HT1080 (cell line): ENCODE data around the gene KLF11. TPM values are rescaled to one million over a fixed set of nuclear protein-coding genes. Genes with fewer than 3 reads are reported as not detected.
A peak's percentile ranks its signal among the peaks of the same experiment; 100 is the strongest.
"Not testable (repeated sequence)": the region's sequence is repeated elsewhere in the genome, so short reads cannot be mapped to it uniquely, and the experiment has no call there.

Experiments used
- DNase-seq: peaks from one replicate; pipeline ENCODE4 v3.0.0-alpha.2; 2015; ENCODE audit warnings: low read depth
- total RNA-seq: library from RNA; depleted of rRNA; stranded (reverse); fragments of >200 nt; shearing (Covaris generic); gene quantifications from 2 replicates; pipeline ENCODE4 v1.2.3, GENCODE V29; 2014

Gene KLF11
- total RNA-seq, 1 experiment from 2014 or later = 3.7 TPM

DNA sequence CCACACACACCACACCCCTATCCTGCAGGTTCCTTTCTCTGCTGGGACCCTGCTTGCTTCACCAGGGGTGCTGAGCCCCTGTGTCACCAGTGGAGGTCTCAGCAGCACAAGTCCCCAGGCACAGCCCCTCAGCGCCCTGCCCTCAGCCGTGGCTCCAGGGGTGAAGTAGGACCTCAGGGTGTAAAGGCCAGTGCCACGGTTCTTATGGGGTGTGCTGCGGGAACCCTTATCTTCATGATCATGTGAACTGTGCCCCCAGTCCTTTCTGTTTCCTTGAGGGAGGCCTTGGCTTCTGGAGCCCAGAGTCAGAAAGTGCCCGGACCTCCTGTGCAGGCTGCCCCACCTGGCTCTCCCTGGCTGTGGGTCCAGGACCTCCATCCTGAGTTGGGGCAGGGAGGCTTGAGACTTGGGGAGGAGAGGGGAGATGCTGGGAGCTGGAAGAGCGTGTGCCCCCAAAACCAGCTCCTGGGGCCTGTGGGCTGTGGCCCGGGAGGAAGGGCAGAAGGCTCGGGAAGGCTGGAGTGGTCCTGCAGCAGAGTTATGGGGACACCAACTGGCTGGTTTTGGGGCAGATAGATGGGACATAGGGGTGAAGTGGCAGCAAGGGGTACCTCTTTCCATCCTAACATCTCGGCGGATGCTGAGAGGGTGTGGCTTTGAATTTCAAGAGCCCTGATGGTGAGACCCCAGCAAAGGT, 20.2 kb upstream of the KLF11 start:
- DNase-seq = no peak

GRCh38 chr2:10026940-10027569, 16.3 kb upstream of the KLF11 start:
- no peak for DNase-seq

DNA sequence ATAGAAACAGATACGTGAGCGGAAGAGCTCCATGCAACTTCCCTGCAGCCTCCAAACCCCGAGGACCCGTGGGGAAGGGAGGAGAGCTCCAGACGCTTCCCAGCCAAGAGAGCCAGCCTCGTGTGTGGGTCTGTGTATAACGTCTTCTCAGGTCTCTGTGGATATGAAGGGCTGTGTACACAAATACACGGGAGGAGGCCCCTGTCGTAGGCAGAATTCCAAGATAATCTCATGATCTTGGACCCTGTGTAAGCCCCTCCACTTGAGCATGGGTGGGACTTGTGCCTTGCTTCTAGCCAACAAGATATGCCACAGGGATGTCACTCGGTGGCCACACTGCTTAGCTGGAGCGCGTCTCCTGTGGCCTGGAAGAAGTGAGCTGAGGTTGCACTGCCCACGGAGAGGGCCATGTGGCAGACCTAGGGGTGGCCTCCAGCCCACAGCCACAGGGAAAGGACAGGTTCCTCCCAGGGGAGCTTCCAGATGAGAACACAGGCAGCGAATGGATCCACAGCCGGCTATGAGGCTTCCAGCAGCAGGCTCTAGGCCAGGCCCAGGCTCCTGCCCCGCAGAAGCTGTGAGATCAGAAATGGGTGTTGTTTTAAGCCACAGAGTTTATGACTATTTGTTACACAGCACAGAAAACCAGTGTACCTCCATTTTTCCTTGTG, 15.6 kb upstream of the KLF11 start:
- no peak for DNase-seq

DNA sequence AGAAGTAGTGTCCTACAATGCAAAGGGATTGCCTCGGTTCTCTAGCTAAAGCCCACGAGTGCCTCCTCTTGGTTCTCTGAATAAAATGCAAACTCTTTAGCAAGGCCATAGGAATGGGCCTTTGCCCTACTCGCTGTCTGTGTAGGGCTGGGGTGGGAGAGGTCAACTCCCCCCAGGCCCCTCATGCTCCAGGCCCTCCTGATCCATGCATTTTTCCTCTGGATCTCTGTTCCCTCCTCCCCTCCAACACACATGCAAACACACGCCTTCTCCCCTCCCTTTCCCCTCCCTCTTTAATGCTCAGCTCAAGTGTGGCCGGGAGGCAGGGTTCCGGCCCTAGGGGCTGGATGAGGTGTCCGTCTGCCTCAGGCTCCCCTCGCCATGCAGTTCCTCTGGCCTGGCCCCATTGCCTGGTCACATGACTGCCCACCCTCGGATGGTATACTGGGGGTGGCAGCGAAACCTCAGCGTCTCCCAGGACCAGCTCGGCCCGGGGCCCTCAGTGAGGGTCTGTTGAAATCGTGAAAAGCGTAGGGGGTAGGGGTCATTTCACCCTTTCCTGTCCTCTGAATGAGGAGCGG, 14.9 kb upstream of the KLF11 start:
- DNase-seq = no peak

- DNase-seq = peak; percentile 27
These were observed 14.1 kb upstream of the KLF11 start for GRCh38 chr2:10028988-10029874.

GRCh38 chr2:10029875-10030223, 13.5 kb upstream of the KLF11 start:
- DNase-seq = no peak

DNA sequence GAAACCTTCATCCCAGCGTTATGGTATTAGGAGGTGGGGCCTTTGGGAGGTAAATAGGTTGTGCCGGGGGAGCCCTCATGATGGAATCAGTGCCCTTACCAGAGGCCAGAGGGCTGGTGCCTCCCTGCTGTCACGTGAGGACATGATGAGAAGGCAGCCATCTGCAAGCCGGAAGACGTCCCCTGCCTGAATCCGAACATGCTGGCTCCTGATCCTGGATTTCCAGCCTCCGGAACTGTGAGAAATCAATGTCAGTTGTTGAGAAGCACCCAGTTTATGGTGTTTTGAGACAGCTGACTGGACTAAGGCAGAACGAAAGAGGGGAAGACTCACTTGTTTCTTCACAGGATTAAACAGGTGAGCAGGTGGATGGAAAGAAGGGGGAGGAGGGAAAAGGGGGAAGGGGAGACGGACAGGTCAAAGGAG, 13.0 kb upstream of the KLF11 start:
- no peak for DNase-seq

DNA sequence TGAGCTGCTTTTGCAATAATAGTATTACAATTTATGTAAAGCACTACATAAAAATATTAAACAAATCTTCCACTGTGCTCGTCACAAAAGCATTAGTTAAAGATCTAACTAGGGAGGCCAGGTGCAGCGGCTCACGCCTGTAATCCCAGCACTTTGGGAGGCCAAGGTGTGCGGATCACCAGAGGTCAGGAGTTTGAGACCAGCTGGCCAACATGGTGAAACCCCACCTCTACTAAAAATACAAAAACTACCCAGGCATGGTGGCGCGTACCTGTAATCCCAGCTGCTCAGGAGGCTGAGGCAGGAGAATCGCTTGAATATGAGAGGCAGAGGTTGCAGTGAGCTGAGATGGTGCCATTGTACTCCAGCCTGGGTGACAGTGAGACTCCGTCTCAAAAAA, 12.6 kb upstream of the KLF11 start:
- not testable (repeated sequence) for DNase-seq

DNA sequence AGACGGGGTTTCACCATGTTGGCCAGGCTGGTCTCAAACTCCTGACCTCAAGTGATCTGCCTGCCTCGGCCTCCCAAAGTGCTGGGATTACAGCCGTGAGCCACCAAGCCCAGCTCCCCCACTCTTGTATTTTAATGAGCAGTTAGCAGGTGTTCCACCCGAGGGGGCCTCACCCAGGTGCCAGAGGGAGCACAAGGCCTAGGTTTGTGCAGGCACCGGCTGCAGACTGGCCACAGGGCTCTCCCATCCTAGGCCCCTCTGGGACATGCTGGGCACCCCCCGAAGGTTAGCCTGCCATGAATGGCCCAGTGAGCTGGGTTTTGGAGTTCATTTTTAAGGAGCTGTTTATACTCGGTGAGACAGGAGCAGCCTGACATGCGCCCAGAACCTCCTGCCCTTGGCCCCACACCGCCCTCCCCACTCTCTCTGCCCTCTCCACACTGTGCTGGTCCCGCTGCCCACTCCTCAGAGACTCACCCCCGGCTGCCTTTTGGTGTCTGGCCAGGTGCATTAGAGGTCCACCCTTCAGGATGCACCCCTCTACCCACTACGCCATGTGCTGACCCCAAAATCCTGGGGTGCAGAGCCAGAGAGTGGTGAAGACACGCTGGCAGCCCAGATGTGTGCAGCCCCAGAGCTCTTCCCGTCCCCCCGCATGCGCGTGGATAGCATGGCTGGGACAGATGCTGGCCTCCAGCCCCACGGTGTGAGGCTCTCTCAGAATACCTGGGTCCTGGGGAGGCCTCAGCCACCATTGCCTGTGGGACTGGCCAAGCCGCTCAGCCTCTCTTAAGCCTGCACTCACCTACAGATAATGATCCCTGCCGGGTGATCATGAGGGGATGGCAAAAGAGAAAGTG, 11.2 kb upstream of the KLF11 start:
- DNase-seq = no peak

- no peak for DNase-seq
These were observed 10.6 kb upstream of the KLF11 start for GRCh38 chr2:10032746-10033105.

GRCh38 chr2:10033251-10034006, 9.9 kb upstream of the KLF11 start:
- no peak for DNase-seq

DNA sequence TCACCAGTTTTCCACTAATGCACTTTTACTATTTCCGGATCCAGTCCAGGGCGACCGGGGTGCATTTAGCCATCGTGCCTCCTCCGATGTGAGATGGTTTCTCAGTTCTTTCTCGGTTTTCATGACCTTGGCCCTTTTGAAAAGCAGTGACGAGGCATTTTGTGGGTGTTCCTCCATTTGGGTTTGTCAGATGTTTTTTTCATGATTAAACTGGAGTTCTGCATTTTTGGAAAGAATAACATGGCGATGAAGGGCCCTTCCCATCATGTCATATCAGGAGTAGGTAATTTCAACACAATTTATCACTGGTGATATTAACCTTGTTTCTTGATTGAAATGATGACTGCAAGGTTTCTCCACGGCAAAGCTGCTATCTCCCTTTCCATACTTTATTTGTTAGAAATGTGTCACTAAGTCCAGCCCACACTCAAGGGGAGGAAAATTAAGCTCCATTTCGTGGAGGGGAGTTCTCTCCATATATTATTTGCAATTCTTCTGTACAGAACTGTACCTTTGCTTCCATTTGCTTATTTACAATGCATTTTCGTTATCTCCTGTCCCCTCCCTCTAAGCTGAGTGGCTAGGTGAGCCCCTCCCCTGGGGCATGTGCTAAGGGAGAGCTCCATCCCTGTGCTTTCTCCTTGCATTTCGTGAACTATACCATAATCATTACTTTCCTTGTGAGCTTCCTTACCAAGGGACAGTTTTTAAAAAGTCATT, 8.9 kb upstream of the KLF11 start:
- DNase-seq = no peak

DNA sequence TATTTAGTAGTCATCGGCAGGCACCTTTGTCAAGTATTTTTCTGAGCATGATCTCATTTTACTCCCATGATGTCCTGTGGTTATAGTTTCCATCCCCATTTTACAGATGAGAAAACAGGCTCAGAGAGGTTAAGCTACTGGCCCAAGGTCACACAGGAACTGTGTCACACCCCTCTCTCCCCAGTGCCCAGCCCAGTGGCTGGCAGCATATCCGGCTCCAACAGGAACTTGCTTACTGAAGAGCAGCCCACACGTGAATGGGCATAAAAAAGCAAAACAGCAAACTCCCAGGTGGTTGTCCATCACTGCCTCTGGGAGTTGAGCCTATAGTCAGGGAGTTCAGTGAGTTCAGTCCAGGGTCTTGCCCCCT, 8.3 kb upstream of the KLF11 start:
- DNase-seq = no peak

GRCh38 chr2:10035633-10036032, 7.7 kb upstream of the KLF11 start:
- no peak for DNase-seq

DNA sequence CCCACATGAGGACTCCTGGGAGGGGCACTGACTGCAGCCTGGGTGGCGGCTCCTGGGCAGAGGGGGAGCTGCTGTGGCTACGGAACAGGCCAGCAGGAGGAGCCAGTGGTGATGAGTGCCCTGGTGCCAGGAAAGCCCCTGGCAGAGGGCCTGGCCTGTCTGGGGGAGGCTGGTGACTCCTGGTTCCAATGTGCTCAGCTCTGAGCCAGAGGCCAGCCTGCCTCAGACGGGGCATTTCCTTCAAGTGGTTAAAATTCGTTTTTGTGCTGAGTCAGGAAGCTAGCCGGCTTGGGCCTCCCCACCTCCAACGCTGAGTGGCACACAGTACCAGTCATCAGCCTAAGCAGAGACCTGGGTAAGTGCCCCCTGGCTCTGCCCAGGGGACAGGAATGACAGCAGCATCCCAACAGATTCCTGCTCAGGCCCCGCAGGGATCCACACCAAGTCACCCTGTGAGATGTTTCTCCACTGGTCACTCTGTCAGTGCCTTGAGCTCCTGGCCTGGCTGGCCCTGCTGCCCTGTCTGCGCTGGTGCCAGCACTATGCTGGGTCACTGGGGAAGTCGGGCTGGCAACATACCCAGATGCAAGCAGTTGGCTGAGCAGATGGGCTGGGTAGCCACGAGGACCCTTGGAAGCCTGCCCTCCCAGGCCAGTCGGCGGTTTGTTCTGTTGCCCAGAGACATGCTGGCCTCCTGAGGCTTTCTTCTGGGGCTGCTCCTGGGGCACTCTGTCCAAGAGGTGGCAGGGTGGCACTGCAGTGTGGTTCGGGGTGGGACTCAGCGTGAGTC, 7.1 kb upstream of the KLF11 start:
- DNase-seq = peak; percentile 81

GRCh38 chr2:10038123-10038522, 5.2 kb upstream of the KLF11 start:
- no peak for DNase-seq

- DNase-seq = no peak
These were observed 4.6 kb upstream of the KLF11 start for GRCh38 chr2:10038716-10039115.

DNA sequence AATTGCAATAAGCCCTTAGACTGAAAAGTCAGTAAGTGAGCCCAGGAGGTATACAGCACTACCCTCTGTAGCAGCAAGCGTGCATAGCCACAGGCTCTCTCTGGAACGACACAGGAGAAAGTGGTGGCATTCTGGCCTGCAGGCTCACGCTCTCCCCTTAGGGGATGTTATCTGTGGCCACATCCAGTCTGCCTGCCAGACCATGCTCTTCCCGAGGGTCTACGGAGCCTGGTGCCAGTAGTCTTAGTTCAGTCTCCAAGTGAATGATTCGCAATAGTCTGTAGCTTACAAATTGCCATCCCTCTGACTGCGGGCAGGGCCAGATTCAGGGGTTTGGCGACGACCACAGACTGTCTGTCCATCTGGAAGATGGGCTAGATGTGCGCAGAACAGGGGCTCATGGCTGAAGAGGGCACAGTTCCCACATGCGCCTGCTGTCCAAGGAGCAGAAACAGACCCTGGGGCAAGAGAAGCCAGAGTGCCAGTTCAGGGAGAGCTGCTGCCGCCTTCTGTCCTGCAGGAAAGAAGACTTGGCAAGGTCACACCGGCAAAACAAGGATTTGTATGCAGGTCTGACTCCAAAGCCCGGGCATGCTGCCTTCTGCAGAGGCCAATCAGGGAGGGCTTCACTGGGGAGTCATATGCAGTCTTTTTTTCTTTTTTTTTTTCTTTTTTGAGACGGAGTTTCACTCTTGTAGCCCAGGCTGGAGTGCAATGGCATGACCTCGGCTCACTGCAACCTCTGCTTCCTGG, 3.5 kb upstream of the KLF11 start:
- no peak for DNase-seq
